HG02798 (cell line): ENCODE results near the gene BEGAIN.

Source experiments
- ATAC-seq: cut with Tn5 transposase; IDR thresholded peaks from one replicate; pipeline ENCODE4 v1.9.1; 2021; ENCODE audit warnings: mild to moderate bottlenecking; ENCODE audit not compliant: unreplicated experiment, poor library complexity

The BEGAIN gene

DNA sequence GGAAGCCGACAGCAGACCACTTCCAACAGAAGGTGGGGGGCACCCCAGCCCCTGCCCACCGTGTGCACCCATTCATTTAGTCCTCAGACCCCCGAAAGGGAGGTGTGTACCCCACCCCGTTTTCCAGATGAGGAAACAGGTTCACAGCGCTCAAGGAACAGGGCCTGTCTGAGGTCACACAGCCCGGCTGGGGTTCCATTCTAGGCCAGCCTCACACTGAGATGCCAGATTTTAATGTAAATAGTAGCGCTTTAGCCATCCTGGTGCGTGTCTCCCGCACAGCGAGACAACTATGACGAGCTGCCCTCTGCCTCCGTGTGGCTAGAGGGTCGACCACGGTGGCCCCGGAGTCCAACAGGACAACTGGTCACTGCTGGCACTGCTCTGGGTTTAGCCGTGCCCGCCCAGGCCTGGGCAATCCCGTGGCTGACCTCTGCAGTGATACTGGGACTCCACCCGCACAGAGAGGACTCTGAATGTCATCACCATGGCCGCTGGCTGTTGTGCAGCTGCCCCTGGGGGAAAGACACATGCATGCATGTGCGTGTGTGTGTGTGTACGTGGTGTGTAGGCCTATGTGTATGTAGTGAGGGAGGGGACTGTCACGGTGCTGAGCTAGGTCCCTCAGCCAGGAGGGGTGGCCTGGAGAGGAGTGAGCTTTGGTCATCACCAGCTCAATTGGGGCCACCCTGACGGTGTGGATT is 31.6 kb downstream of the BEGAIN start:
- ATAC-seq: no peak

DNA sequence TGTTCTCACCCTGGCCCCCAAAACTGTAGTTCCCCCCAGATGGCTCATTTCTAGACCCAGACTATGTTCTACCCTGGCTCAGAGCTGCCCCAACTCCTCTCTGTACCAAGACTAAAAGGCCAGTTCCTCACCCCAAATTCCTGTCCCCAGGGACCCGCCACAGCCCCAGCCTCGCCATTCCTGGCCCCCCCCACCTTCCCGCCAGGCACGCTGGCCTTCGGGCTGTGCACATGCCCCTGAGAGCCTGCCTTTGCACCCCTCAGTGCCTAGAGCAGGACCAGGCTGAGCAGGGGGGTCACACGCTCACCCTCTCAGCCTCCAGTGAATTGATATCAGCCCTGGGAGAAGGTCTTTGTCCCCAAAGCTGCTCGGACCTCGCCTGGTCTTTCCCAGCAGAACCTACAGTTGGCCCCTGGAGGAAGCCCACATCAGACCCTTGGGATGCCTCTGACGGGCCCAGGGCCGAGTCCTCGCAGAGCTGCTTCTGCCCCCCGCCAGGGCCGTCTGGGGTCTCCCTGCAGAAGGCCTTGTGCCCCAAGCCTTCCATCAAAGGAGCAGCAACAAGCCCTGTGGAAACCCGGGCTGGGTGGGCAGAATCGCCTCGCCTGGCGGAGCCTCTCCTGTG is 32.4 kb downstream of the BEGAIN start:
- no peak for ATAC-seq

DNA sequence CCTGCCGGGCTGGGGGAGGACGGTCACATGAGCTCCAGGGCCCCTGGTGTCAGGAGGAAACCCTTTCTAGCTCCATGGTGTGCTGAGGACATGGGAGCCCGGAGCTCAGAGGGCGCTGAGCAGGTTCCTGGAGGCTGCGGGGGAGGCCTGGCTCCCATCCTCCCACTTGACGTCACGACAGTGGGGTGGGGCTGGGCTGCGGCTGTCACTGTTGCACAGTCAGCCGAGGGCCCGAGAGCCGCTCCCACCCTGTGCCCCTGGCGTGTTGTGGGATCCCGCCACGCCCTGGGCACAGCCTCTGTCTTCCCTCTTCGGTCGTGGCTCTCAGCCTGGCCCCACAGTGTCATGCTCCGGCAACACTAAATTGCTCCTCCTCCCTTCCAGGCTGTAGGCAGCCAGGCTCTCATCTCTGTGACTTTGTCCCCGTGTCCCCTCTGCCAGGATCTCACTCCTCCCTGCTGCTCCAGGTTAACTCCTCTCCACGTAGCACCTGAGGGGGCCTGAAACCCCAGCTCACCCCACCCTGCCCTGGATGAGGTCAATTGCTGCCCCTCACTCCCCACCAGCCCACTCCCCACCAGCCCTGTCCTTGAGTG is 33.0 kb downstream of the BEGAIN start:
- no peak for ATAC-seq

DNA sequence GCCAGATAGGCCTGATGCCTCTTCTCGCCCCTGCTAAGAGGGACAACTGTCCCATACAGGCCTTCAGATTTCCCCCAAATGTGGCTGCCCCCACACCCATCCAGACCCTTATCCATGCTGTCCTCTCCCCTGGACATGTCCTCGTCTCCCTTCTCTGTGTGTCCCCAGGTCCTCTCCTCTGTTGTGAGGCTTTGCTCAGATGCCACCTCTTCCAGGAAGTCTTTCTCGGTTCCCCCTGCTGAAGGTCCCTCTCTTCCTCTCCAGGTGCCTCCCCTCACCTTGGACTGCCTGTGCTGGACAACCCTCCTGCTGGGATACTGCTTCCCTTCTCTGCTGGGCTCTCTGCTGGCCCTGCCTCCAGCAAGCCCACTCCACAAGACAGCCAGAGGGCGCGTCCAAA is 33.7 kb downstream of the BEGAIN start:
- no peak for ATAC-seq

DNA sequence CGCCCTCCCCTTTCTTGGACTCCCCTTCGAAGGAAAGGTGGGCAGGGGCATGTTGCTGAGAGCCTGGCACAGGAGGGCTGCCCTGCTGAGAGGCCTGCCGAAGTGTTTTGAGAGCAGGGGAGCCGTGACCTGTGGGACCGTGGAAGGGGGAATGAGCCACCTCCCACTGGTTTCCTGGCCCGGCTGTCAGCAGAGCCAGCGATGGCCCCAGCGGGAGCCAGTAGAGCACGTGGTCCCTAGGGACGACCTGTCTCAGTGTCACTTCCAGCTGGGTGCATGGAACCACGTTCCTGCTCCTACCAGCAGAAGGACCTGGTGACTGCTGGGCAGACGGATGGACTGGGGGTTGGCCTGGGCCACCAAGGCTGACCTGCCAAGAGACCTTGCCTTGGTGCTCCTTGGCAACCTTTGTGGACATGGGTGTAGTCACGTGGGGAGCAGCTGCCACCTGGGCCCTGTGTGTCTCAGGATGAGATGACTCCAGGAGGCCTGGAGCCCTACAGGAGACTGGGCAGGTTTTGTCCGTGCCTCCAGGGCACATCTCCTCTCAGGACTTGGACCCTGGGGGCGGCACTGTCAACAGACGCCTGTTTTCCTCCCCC is 34.6 kb downstream of the BEGAIN start:
- ATAC-seq: no peak

DNA sequence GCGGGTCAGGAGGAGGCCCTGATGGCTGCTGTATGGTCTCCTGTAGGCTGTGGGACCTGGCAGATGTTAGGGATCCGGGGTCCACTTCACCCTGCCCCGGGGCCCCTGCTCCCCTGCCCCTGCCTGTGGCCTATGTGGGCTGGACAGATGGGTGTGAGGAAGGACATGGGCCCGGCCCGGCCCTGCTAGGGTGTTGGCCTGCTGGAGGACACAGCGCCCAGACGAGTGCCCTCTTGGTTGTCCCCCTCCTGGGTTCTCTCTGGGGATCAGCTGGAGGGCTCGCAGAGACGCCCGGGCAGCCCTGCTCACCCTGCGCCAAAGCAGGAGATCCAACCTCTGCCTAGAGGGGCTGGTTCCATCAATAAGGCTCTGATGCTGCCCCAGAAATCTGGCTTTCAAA is 36.2 kb downstream of the BEGAIN start:
- ATAC-seq: no peak

DNA sequence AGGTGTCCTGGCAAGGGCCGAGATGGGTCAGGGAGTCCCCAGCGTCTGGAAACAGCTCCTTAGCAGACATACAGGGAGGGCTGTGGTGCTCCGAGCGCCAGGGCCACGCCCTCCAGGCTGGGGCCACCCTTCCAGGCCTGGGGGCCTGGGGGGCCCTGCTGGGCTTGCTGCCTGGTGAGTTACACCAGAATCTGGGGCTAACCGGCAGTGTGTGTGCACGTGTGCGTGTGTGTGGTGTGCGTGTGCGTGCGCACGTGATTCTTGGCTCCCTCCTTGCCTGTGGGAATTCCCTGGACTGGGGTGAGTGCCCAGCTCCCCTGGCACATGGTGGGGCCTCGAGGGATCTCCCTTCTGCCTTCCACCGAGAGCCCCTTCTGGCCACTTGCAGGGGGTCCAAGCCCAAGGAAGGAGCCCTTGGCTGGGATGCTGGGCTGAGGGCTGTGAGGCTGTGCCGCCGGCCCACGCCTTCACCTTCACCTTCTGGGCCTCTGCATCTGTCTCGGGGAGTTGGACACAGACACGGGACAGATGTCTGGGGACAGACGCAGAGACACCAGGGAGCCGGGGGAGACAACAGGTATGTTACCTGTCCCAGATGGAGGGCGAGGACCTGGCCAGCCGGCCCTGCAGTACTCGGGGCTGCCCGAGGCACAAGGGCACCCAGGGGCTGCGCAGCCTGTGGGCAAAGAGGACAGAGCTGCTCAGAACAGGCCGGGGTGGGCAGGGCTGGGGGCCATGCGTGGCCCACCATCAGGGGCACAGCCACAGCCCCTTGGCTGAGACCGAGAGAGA is 37.2 kb downstream of the BEGAIN start:
- ATAC-seq: no peak

DNA sequence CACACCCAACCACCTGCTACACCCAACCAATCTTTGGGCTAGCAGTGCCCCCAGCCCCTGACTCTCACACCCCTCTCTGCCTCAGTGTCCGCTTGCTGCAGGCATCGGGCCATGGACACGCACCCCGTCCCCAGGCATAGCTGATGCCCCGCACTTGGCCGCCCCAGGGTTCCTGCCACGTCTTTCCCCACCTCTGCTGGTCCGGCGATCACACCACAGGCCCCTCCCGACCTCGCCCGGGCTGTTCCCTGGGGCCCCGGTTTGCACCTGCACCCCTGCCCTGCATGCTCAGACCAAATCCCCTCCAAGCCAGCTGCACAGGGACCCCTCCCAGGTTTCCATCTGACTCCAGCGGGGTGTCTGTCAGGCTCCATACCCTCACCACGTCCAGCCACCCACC is 38.3 kb downstream of the BEGAIN start:
- ATAC-seq: no peak

DNA sequence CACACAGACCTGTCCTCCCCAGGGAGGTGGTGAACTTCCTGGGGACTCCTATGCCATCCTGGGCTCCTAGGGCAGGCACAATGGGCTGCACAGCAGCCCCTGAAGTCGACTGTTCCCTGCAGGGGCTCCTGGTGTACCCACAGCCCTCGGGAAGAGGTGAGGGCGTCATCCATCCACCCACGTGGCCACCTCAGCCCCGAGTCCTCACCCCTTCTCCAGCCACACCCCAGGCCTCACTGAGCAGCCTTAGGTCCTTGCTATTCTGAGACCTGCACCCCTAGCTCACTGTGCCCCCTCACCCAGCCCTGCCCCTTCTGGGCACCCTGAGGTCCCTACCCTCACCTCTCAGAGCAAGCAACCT is 38.9 kb downstream of the BEGAIN start:
- ATAC-seq: no peak

DNA sequence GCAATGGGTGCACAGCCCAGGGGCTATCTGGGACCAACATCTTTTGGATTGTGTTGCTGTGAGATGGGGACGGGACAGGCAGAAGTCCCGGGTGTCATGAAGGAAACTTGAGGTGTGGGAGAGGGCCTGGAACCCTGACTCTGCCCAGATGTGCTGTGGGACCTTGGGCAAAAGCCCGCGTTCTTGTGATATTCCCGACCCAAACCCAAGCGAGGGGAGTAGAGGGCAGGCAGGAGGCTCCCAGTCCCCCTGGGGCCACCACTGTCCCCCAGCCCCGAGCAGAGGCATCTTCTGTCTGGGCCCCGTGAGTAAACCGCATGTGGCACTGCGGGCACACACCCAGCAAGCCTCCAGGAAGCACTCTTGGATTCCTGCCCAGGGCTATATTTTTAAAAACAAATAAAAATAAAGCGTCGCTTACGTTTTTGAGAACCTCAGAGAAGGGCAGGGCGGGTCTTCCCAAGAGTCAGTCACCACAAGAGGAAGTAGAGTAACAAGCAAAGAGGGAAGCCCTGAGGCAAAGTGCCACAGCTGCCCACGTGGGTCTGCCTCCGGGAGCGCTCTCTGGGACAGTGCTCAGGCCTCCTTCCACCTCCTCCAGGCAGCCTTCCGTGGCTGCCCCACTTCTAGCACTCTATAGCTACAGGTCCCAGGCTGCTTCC is 39.5 kb downstream of the BEGAIN start:
- no peak for ATAC-seq

DNA sequence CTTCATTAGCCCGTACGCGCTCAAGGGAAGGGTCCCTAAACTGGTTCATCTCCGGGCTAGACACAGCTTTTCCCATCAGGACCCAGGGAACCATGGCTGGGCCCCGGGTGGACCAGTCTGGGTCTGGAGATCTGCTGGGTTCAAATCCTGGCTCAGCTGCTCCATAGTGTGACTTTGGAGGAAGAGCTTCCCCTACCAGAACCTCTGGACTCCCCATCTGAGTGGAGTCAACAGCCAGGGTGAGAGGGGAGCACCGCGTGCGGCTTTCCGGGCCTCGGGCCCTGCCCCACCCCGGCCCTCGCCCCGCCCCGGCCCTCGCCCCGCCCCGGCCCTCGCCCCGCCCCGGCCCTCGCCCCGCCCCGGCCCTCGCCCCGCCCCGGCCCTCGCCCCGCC is 41.2 kb downstream of the BEGAIN start:
- ATAC-seq: no peak

DNA sequence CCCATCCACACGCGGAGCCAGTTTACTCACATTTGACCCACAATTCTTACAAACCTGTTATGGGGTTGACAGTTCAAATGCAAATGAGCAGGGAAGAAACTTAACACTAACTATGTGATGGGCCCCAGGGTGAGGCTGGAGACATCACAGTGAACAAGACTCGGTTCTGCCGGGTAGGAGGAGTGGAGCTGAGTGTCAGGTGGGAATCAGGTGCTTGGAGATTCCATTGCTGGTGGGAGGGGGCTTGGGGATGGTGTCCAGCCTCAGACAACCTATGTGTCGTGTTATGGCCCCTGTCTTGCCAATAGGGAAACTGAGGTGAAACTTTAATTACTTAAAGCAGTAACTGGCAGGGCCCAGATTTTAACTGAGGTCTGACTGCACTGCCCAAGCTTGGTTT is 41.9 kb downstream of the BEGAIN start:
- no peak for ATAC-seq

DNA sequence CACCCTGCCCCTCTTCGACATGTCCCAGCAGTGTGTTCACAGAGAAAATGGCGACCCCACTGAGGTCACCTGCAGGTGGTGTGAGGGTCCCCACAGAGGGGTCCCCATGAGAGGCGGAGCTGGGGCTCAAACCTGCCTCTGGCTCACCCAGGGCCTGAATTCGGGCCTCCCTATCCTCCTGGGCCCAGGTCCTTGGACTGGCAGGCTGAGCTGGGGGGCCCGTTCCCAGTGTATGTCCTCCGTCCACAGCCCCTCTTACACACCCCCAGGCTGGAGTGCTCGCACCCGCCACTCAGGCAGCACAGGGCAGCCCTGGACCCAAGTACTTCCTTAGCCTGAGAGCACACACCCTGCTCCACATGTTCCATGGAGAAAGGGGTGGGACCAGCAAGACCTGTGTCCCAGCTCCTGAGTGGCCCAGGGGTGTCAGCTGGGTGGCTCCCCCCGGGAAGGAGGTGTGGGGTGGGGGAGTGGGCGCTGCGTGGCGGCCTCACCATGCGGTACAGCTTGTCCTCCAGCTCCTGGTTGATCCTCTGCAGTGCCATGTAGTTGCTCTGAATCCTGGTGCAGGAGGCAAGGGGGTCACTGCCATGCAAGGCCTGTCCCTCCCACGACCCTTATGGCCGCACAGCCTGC is 42.6 kb downstream of the BEGAIN start:
- ATAC-seq: no peak

DNA sequence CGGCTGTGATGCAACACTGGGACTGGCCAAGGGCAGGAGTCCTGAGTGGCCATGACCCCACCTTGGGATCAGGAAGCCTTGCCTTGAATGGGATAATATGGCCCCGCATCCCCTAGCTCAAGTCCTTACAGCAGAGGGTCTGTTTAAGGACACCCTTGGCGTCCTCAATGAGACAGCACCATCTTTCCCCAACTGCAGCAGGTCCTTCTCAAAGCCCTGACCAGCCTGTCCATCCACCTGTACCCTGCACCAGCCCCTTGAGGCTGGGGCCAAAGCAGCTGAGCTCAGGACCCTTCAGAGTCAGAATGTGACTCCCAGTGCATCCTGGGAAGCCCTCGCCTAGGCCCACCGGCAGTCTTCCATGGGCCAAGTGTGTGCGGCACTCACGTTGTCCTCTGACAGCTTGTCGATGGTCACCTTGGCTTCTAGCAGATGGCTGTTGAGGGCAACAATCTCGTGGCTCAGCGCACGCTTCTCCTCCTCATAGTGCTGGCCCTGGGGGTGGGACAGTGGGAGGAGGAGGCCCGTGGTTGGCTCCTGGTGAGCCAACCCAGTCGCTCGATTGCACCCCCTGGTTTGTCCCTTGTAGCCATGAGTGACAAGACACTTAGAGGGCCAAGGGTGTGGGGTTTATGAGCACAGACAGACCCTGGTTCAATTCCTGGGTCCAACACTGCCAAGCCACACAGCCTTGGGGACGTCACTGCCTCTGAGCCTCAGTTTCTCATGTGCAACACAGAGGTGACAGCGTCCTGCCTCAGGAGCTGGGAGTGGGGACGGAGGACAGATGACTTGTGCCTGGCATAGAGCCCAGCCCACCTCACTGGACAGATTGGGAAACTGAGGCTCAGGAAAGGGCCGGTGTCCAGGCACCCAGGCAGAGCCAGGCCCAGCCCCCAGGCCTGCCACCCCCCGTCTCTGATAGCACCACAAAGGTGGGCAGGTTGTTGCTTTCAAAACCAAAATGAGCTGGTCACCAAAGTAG is 43.5 kb downstream of the BEGAIN start:
- no peak for ATAC-seq

DNA sequence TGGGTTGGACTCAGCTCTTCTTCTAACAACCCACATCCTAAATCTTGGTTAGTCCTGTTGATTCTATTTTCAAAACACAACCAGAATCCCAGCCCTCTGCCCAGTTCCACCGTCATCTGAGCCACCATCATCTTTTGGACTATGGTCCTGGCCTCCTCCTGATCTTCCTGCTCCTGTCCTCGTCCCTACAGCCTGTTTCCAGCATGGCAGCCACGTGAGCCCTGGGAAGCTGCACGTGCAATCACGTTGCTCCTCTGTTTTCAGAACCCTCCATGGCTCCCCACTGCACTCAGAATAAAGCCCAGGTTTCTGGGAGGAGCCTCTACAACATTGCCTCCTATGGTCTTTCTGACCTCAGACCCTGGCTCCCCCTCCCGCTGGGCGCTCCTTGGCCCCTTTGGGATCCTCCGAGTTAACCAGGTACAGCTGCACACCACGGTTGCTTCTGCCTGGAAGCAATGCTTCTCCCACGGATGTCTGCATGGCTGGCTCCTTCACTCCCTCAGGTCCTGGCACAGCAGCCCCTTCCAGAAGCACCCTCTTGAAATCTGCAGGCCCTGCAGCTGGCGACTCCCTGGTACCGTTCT is 44.5 kb downstream of the BEGAIN start:
- no peak for ATAC-seq

DNA sequence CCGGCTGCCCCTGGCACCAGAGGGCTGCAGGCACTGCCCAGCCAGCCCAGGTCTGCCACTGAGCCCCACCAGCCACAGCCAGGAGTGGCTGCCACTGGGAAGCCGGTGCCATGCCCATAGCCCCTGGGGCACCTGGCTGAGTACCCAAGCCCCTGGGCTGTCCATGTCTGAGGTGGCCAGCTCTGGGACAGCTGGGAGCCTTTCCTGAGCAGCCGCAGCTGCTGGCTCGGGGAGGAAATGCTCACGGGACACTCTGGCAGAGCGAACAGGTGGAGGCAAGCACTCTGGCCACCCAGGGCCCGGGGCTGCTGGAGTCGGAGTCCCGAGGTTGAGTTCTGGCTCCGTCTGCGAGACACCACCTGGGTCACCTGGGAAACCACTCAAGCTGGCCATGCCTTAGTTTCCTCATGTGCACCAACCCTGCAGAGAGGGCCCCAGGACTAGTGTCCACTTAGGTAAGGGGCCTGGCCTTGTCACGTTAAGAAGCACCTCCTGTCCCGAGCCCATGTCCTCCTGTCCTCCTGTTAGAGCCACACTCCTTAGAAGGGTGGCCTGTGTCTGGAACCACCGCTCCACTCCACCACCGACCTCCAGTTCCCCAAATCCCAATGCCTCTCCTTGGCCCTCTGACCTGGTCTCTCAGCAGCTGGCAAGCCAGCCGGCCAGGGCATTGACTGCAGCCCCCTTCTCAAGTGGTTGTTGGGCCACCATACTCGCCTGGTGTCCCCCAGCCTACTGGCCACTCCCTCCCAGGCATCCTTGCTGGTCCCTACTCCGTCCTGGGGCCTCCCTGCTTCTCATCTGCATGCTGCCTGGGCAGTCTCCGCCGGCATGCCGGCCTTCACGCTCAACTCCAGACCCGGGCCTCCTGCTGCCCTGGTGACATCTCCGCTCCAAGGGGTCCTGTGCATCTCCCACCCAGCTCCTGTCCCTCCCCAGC is 45.3 kb downstream of the BEGAIN start:
- no peak for ATAC-seq

DNA sequence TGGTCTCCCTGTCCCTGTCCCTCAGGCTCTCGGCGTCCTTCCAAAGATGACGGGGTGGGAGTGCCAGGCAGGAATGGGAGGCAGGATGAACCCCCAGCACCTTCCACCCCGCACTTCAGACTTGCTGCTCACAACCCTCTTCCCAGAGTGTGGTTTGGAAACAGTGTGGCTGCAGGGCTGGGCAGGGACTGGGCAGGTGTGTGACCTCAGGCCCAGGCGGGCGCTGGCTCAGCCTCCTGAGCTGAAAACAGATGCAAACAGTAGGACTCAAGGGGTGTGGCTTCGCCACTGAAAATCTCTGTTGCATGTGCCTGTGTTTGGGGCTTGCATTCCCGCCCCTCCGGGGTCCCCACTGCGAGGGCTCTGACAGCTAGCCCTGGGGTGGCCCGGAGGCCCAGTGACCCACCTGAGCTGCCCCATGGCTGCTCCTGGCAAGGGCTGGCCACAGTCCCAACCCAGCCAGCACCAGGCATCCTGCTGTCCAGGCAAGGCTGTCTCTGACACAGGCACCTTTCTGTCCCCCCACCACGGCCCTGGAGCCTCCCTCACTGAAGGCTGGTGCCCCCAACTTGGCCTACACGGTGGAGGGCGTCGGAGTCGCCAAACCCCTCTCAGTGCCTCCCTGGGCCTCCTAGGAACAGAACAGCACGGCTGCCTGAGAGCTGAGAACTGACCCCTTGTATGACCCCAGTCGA is 46.1 kb downstream of the BEGAIN start:
- no peak for ATAC-seq
